ENCODE measurements around the gene SFMBT2. TPM values are rescaled to one million over a fixed set of nuclear protein-coding genes. Genes with fewer than 3 reads are reported as not detected.

Gene SFMBT2
- total RNA-seq, 1 donor from 2014 or later = 11.0 TPM

- no peak for TF ChIP-seq CTCF (IDR thresholded peaks at IDR 0.05; ENCODE audit: borderline replicate concordance)
- H3K36me3 ChIP-seq = no peaks in the 10 kb centered on the region
- H3K27ac ChIP-seq (replicated peaks) = no peak overlapping the region
- intact Hi-C loops (cut with micrococcal nuclease) = no loop called here
- no peak for DNase-seq
- no peaks in the 10 kb centered on the region for H3K9me3 ChIP-seq (replicated peaks)
- H3K4me3 ChIP-seq = no peak overlapping the region
- no peaks in the 10 kb centered on the region for H3K4me1 ChIP-seq
- peaks cover 19% of the 10 kb centered on the region for H3K27me3 ChIP-seq (ENCODE audit: low read depth)
Measured at GRCh38 chr10:7117806-7118674, 292.8 kb downstream of the SFMBT2 start.

- Histone ChIP-seq H3K36me3 (no peaks in the 10 kb centered on the region), H3K27me3 (ENCODE audit: low read depth) (peaks cover 20% of the 10 kb centered on the region), H3K9me3 (replicated peaks) (no peaks in the 10 kb centered on the region), H3K27ac (replicated peaks) (no peak overlapping the region), H3K4me3 (no peak overlapping the region), H3K4me1 (no peaks in the 10 kb centered on the region)
- no peak for DNase-seq
- TF ChIP-seq CTCF (IDR thresholded peaks at IDR 0.05; ENCODE audit: borderline replicate concordance) = no peak
- intact Hi-C loops (cut with micrococcal nuclease) = no loop called here
Measured at GRCh38 chr10:7117177-7117799, 293.5 kb downstream of the SFMBT2 start.

GRCh38 chr10:7111561-7111960, 299.3 kb downstream of the SFMBT2 start:
- no peak overlapping the region for H3K4me3 ChIP-seq
- H3K27ac ChIP-seq (replicated peaks) = no peak overlapping the region
- H3K9me3 ChIP-seq (replicated peaks) = peaks cover 7% of the 10 kb centered on the region
- DNase-seq = no peak
- no peak for TF ChIP-seq CTCF (IDR thresholded peaks at IDR 0.05; ENCODE audit: borderline replicate concordance)
- H3K36me3 ChIP-seq = no peaks in the 10 kb centered on the region
- no peaks in the 10 kb centered on the region for H3K4me1 ChIP-seq
- intact Hi-C loops (cut with micrococcal nuclease) = no loop called here
- peaks cover 53% of the 10 kb centered on the region for H3K27me3 ChIP-seq (ENCODE audit: low read depth)

- intact Hi-C loops (cut with micrococcal nuclease) = no loop called here
- H3K36me3 ChIP-seq = no peaks in the 10 kb centered on the region
- H3K27ac ChIP-seq (replicated peaks) = no peak overlapping the region
- TF ChIP-seq CTCF (IDR thresholded peaks at IDR 0.05; ENCODE audit: borderline replicate concordance) = no peak
- no peaks in the 10 kb centered on the region for H3K4me1 ChIP-seq
- H3K27me3 ChIP-seq (ENCODE audit: low read depth) = peaks cover 51% of the 10 kb centered on the region
- no peak overlapping the region for H3K4me3 ChIP-seq
- no peak for DNase-seq
- peaks cover 7% of the 10 kb centered on the region for H3K9me3 ChIP-seq (replicated peaks)
Measured at GRCh38 chr10:7111089-7111488, 299.7 kb downstream of the SFMBT2 start.

All from left ventricle myocardium inferior (tissue), 1 donor.